ENCODE results near the gene PTPRZ1.

Gene PTPRZ1

GRCh38 chr7:121966935-121967332 is 94.0 kb downstream of the PTPRZ1 start:
- Histone ChIP-seq H2AFZ (ENCODE audit: low read depth, low read length, severe bottlenecking) (no peak overlapping the region), H3K9me2 (replicated peaks; ENCODE audit: insufficient read depth, low read length) (no peaks in the 10 kb centered on the region), H3K79me2 (ENCODE audit: insufficient read depth, low read length) (no peaks in the 10 kb centered on the region), H3K9me3 (ENCODE audit: insufficient read depth, low read length) (no peaks in the 10 kb centered on the region), H3K4me3 (ENCODE audit: insufficient read depth, low read length, poor library complexity, severe bottlenecking) (no peak overlapping the region), H3K4me2 (ENCODE audit: low read depth, low read length, poor library complexity, severe bottlenecking) (no peak overlapping the region), H3K9ac (ENCODE audit: low read length) (no peak overlapping the region), H3F3A (ENCODE audit: insufficient read depth) (no peaks in the 10 kb centered on the region), H3K36me3 (ENCODE audit: low read length) (no peaks in the 10 kb centered on the region), H3K27me3 (ENCODE audit: low read length) (no peaks in the 10 kb centered on the region), H4K20me1 (ENCODE audit: low read depth, low read length) (no peaks in the 10 kb centered on the region), H3K27ac (ENCODE audit: low read depth, low read length) (no peak overlapping the region)
- TF ChIP-seq CTCF (IDR thresholded peaks at IDR 0.05; ENCODE audit: insufficient read depth, low read length, poor library complexity, severe bottlenecking) = no peak
- TF ChIP-seq EZH2phosphoT487 (conservative IDR thresholded peaks at IDR 0.05; ENCODE audit: low read length) = no peak

GRCh38 chr7:121985476-121986030 is 112.6 kb downstream of the PTPRZ1 start:
- H4K20me1 ChIP-seq (ENCODE audit: low read depth, low read length) = no peaks in the 10 kb centered on the region

GRCh38 chr7:121992068-121992467 is 119.1 kb downstream of the PTPRZ1 start:
- H3K27me3 ChIP-seq (ENCODE audit: low read length) = no peaks in the 10 kb centered on the region
- H3K36me3 ChIP-seq (ENCODE audit: low read length) = no peaks in the 10 kb centered on the region
- H3K9me2 ChIP-seq (replicated peaks; ENCODE audit: insufficient read depth, low read length) = no peaks in the 10 kb centered on the region
- H3F3A ChIP-seq (ENCODE audit: insufficient read depth) = no peaks in the 10 kb centered on the region
- no peak overlapping the region for H3K9ac ChIP-seq (ENCODE audit: low read length)
- no peaks in the 10 kb centered on the region for H4K20me1 ChIP-seq (ENCODE audit: low read depth, low read length)
- no peak overlapping the region for H3K4me2 ChIP-seq (ENCODE audit: low read depth, low read length, poor library complexity, severe bottlenecking)
- H2AFZ ChIP-seq (ENCODE audit: low read depth, low read length, severe bottlenecking) = no peak overlapping the region
- H3K9me3 ChIP-seq (ENCODE audit: insufficient read depth, low read length) = no peaks in the 10 kb centered on the region
- no peaks in the 10 kb centered on the region for H3K79me2 ChIP-seq (ENCODE audit: insufficient read depth, low read length)
- no peak overlapping the region for H3K4me3 ChIP-seq (ENCODE audit: insufficient read depth, low read length, poor library complexity, severe bottlenecking)
- no peak for TF ChIP-seq CTCF (IDR thresholded peaks at IDR 0.05; ENCODE audit: insufficient read depth, low read length, poor library complexity, severe bottlenecking)
- TF ChIP-seq EZH2phosphoT487 (conservative IDR thresholded peaks at IDR 0.05; ENCODE audit: low read length) = no peak
- no peak overlapping the region for H3K27ac ChIP-seq (ENCODE audit: low read depth, low read length)

More at GRCh38 chr7:121985476-121986030, 112.6 kb downstream of the PTPRZ1 start:
- Histone ChIP-seq H3K4me3 (ENCODE audit: insufficient read depth, low read length, poor library complexity, severe bottlenecking) (no peak overlapping the region), H3K9me3 (ENCODE audit: insufficient read depth, low read length) (no peaks in the 10 kb centered on the region), H3K27me3 (ENCODE audit: low read length) (no peaks in the 10 kb centered on the region), H3K79me2 (ENCODE audit: insufficient read depth, low read length) (no peaks in the 10 kb centered on the region), H3F3A (ENCODE audit: insufficient read depth) (no peaks in the 10 kb centered on the region), H3K9me2 (replicated peaks; ENCODE audit: insufficient read depth, low read length) (no peaks in the 10 kb centered on the region), H2AFZ (ENCODE audit: low read depth, low read length, severe bottlenecking) (no peak overlapping the region), H3K9ac (ENCODE audit: low read length) (no peak overlapping the region), H3K27ac (ENCODE audit: low read depth, low read length) (no peak overlapping the region), H3K36me3 (ENCODE audit: low read length) (no peaks in the 10 kb centered on the region), H3K4me2 (ENCODE audit: low read depth, low read length, poor library complexity, severe bottlenecking) (no peak overlapping the region)
- TF ChIP-seq EZH2phosphoT487 (conservative IDR thresholded peaks at IDR 0.05; ENCODE audit: low read length) (no peak), CTCF (IDR thresholded peaks at IDR 0.05; ENCODE audit: insufficient read depth, low read length, poor library complexity, severe bottlenecking) (no peak)

Measured in SU-DHL-6 (cell line).